Measurements from ENCODE around the gene ARHGAP30.
"Not testable (repeated sequence)": the region's sequence is repeated elsewhere in the genome, so short reads cannot be mapped to it uniquely, and the experiment has no call there.

The ARHGAP30 gene

DNA sequence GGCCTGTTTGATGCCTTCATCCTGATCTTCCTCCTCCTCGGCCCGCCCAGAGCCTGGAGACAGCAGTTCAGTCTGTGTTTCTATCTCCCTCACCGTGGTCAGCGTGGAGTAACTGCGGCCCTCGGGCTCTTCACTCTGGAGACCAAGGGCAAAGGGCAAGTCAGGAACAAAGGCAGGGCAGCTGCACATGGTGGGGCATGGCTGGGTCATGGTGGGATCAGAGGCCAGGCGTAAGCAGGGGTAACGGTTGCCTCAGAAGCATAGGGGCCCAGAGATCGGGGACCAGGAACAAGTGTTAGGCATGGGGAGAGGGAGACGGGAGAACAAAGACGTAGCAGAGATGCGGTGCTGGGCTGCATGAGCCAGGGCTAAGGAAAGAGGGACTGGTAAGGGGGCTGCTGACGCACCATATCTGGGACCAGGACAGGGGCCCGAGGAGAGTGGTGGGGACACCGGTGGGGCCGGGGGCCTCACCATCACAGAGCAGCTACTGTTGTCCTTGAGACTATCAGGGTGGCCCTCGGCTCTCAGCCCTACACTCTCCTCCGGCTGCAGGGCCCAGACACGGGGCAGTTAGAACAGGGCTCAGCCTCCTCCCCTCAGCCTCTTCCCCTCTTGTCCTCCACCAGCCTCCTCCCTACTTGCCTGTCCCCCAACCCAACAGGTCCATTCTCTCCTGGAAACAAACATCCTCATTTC is 3.2 kb upstream of the ARHGAP30 start:
- no peak for DNase-seq (ENCODE audit: low read depth, low spot score)

DNA sequence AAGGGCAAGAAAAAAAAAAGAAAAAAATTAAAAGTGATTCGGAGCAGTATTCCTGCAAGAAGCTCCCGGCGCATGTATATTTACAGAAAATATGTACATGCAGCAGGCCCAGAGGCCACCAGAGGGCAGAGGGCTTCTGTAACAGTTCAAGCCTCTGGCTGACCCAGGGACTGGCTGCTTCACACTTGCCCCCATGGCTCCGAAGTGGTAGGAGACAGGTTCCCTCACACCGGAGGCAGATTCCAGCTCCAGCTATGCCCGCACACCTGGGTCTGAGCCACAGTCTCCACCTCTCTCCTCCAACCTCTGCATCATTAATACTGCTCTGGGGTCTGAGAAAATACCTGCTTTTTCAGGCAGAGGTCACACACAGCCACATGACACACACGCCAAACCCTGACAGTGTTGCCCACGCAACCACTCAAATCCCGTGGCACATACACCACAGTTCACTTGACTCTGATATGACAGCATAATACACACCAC is 2.2 kb upstream of the ARHGAP30 start:
- DNase-seq (ENCODE audit: low read depth, low spot score), result no peak

DNA sequence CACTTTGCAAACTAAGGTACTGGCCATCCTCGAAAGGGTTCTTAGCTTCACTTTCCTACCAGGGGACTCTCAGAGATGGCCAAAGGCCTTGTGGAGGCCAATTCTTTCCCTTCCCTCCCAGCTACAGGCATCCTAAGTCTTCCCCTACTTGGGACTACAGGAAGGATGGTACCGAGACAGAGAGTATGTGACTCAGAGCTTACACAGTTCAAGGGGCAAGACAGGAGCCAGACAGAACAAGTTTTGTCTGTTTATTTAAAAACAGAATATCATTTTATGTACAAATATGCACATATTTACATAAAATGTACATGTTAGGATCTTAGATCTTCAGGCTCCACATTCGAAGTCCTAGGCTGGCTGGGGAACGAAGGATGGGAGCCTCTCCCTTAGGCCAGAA is 1.1 kb upstream of the ARHGAP30 start:
- no peak for DNase-seq (ENCODE audit: low read depth, low spot score)

DNA sequence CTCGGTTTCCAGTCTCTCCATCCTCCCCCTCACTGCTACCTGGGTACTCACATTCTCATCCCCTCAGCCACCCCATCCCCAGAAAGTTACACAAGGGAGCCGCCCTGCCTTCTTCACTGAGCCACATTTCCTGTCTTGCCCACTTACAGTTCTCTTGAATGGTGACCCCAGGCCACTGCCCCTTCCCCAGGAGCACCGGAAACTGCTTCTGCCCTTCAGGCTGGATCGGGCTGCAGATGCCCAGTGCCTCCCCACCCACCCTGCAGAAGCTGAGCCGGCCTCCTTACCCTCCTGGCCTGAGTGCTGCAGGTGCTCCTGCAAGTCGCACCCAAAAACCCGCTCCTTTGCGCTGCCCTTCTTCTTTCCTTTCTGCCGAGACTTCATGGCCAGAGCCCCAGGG is 450 bp downstream of the ARHGAP30 start:
- DNase-seq (ENCODE audit: low read depth, low spot score), result no peak

DNA sequence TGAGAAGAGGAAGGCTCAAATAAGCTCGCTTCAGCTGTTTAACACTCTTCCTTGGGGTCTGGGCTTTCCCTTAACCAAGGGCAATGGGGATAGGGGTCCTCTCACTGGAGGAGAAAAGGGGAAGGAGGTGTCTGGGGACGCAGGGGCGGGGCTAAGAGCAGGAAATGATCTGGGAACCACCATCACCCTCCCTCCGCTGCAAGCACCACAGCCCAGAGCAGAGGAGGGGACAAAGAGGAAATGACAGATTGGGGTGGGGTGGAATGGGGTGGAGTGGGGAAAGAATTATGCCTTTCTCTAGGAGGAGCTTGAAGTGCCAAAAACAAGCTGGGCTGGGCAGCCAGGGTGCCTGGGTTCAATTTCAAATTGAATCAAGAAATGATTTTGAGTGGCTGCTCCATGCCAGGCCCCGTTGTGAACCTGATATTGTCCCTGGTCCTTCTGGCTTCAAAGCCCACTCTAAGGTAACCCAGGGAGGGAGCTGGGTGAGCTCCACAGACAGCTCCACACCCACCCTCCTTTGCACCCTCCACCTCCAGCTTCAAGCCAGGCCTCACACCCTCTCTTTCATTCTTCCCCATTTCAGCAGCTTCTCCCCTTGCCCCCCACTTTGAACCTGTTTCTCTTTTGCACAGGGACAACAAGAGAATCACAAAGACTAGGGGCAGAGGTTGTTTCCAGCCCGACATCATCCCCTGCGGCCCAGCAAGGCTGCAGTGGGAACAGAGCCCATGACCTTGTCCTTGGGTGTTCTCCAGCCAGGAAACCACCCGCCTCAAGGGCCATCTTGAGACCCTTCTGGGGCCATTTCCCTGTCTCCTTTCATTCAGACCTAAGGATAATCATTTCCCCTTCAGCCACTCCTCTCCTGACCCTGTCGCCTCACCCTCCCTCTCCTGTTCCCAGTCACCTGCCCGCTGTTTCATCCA is 1.1 kb downstream of the ARHGAP30 start:
- peak; percentile 37 for DNase-seq (ENCODE audit: low read depth, low spot score)

DNA sequence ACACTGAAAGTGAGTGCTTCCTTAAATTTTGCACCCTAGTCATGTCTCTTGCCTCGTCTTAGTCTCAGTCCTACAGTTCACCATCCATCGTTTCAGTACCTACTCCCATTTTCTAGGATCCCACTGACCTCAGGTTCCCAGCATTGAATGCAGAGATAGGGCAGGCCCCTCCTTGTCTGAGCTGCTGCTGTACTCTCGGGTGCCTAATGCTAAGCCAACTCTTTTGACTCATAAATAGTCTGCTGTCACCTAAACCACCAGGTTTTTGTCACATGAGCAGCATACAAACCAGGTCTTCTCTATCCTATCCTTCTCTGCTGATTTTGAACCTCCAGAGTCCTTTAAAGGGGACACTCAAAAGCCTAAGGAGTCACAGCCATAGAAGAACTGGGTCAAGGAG is 3.0 kb downstream of the ARHGAP30 start:
- no peak for DNase-seq (ENCODE audit: low read depth, low spot score)

DNA sequence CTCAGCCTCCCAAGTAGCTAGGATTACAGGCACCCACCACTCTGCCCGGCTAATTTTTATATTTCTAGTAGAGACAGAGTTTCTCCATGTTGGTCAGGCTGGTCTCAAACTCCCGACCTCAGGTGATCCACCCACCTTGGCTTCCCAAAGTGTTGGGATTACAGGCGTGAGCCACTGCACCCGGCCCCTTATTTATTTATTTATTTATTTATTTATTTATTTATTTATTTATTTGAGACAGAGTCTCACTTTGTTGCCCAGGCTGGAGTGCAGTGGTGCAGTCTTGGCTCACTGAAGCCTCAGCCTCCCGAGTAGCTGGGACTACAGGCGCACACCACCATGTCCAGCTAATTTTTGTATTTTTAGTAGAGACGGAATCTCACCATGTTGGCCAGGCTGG is 4.0 kb downstream of the ARHGAP30 start:
- not testable (repeated sequence) for DNase-seq (ENCODE audit: low read depth, low spot score)

DNA sequence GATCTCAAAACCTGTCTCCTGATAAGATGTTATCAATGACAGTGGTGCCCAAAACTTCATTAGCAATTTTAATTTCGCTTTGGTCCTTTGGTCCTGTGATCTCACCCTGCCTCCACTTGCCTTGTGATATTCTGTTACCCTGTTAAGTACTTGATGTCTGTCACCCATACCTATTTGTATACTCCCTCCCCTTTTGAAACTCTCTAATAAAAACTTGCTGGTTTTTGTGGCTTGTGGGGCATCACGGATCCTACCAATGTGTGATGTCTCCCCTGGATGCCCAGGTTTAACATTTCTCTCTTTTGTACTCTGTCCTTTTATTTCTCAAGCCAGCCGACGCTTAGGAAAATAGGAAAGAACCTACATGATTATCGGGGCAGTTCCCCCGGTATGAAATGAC is 5.8 kb downstream of the ARHGAP30 start:
- DNase-seq (ENCODE audit: low read depth, low spot score), result not testable (repeated sequence)

DNA sequence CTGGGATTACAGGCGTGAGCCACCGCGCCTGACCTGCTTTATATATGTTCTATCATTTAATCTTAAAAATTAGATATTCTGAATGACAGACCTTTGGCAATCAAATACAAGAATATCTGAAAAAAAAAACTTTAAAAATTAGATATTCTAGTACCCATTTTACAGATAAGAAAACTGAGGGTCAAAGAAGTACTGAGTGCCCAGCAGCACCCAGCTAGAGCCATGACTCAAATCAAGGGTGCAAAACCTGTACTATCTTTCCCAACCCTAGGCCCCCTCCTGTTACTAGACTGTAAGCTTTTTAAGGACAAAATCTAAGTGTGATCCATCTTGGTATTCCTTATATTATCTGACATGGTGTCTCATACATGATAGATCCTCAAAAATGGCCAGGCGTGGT is 8.3 kb downstream of the ARHGAP30 start:
- no peak for DNase-seq (ENCODE audit: low read depth, low spot score)

DNA sequence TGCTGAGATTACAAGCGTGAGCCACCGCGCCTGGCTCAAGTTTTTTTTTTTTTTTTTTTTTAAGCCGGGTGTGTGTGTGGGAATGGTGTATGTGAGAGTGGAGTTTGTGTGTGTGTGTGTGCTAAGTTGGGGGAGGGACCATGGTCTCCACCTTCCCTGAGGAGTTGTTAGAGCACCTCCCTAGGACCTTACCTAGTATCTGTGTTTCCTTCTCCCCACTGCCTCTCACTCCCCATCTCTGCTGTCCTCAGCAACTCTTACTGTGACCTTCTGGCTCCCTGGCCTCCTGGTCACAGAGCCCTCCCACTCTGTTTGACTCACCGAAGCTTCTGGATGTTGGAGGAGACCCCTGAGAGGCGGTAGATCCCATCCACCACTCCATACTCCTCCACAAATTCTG is 10.4 kb downstream of the ARHGAP30 start:
- no peak for DNase-seq (ENCODE audit: low read depth, low spot score)

DNA sequence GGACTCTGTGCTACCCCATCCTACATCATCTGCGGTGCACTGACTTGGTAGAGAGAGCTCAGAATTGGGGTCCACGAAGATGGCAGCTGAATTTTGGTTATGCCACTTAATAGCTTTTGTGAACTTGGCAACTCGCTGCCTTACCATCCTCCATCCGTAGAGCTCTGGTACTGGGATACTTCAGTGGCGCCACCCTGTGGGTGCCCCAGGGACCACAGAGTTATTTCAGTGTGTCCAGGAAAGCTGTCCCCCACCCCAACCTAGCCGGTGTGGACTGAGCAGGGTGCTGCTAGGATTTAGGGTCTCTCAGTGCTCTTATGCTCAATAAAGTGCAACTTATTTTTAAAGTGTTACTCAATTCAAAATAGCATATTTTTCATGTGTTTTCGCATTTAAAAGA is 14.9 kb downstream of the ARHGAP30 start:
- no peak for DNase-seq (ENCODE audit: low read depth, low spot score)

DNA sequence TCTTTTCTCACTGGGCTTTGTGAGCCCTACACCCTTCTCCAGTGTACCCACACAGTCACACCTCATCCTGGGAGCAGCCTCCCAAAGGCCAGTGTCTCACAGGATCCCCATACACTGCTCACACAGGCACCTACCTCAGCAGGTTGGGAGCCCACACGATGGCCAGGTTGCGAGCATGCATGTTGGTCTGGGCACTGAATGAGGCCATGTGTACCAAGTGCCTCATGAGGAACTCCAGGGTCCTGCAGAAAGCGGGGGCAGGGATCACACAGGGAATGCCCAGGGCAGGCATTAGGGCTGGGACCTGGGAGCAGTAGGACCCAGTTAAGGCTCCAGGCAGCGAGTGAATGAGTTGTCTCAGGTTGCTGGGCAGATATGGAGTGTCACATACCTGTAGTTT is 15.5 kb downstream of the ARHGAP30 start:
- DNase-seq (ENCODE audit: low read depth, low spot score), result no peak

DNA sequence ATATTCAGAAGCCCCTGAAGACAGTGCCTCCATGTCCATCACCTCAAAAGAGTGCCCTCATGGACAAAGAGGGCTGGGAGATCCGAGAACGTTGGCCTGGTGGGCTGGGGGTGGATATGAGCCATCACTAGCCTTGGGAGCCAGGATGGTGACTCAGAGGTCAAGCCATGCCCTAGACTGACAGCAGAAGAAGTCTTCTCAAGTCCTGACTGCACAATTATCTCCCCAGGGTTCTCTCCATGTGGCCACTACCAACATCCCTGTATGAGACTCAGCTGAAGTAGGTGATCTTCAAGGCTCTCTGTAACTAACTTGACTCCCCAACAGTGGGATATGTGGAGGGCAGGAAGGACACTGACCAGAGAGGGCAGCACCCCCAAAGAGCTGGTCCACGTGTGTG is 16.8 kb downstream of the ARHGAP30 start:
- no peak for DNase-seq (ENCODE audit: low read depth, low spot score)

DNA sequence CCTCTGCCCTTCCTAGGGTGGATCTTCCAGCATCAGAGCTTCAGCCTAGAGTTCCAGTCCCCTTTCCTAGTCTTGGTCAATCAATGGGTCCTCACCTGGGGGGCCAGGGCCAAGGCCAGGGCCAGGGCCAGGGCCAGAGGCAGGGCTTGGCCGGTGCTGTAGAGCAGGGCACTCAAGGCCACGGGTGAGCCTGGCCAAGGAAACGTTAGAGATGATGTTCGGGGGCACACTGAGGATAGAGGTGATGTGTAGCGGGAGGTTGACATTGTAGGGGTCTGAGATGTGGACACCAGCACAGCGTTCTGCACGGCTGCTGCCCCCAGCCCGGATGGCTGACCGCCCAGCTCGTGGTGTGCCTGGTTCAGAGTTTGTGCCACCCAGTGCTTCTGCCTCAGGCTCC is 18.5 kb downstream of the ARHGAP30 start:
- DNase-seq (ENCODE audit: low read depth, low spot score), result no peak

DNA sequence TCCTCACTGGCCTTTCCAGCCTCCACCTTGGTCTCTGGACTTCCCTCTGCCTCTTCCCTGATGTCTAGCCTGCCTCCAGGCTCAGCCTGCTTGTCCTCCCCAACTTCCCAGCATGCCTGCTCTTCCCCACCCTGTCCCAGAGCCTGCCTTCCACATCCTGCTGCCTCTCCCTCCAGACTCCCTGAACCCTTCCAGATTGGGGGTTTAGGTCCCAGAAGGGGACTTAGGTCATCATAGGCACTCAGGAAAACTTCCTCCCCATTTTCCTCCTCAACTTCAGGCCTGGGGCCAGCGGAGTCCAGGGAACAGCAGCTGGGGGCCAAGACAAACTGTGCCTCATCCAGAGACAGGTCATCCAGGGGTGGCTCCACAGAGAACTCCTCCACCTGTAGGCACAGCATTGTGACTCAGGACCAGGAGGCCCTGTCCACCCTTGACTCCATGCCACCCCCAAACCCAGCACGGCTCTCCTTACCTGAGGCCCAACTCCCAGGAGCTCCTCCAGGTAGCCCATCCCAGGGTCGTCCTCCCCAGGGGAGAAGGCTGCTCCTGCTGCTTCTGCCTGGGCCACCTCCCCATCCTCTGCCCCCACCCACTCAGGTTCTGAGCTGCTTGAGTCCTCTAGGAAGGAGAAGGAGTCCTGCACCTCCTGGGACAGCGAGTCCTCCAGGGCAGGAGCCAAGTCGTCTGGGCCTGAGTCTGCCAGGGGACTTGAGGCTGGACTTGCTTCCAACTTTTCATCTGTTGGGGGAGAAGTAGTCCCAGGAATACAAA is 20.6 kb downstream of the ARHGAP30 start:
- no peak for DNase-seq (ENCODE audit: low read depth, low spot score)

DNA sequence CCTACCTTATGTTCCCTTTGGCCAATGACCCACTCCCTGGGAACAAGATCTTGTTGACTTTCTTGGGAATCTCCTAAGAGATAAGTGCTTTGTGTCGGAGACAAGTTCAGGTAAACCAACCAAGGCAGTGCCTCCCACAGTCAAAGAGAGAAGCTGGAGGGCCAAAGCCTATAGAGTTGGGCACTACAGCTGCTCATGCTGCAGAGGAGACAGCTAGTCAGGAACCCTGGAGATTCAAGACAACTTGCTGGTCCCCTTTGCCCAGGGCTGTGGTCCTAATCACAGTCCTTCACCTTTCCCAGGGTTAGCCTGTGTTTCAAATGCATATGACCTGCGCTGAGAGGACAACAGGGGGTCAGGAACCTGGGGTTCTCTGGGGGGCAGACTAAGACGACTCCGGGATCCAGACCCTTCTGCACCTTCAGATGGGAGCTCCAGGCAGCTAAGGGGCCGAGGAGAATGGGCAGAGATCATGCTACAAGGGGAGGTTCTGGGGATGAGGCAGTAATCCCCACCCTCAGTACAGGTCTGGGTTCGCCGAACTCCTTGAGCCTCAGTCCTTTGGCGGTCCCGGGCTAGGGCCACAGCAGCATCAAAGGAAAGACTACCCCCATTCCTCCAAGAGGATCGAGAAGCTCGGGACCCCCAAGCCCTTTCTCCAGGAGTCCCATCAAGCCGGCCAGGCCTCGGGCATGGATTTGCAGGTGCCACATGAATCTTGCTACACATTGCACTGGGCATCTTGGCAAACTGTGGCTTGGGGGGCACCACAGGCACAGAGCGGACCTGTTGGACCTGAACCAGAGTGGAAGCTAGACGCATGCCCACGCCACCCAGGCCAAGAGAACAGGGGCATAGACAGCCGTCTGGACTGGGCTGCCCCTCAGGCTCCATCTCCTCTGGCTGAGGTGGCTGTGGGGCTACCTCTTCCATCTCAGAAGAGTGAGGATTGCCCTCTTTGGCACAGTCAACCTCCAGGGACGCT is 22.0 kb downstream of the ARHGAP30 start:
- DNase-seq (ENCODE audit: low read depth, low spot score), result no peak

DNA sequence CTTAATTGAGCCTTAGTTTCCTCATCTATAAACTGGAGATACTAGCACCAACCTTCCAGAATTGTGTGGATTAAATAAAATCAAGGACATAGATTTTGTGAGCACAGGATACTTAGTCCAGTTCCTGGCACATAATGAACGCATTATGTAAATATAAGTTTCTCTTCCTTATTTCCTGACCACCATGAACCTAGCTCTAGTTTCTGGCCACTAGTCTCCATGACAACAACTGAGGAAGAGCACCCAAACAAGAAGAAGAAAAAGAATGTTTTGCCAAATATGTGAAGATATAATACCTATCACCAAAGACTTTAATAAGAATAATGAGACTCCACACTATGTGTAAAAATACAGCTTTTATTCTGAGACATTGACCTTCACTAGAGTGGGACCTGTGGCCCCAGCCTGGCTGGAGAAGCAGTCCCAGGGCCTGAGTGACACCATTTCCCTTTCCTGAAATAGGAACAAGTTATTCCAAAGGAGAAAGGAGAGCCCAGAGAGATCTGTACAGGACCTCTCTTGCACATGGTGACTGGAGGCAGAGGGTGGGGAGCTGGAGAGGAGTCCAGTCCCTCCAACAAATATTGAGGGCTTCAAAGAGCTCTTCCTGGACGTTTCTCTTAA is 23.0 kb downstream of the ARHGAP30 start:
- no peak for DNase-seq (ENCODE audit: low read depth, low spot score)

DNA sequence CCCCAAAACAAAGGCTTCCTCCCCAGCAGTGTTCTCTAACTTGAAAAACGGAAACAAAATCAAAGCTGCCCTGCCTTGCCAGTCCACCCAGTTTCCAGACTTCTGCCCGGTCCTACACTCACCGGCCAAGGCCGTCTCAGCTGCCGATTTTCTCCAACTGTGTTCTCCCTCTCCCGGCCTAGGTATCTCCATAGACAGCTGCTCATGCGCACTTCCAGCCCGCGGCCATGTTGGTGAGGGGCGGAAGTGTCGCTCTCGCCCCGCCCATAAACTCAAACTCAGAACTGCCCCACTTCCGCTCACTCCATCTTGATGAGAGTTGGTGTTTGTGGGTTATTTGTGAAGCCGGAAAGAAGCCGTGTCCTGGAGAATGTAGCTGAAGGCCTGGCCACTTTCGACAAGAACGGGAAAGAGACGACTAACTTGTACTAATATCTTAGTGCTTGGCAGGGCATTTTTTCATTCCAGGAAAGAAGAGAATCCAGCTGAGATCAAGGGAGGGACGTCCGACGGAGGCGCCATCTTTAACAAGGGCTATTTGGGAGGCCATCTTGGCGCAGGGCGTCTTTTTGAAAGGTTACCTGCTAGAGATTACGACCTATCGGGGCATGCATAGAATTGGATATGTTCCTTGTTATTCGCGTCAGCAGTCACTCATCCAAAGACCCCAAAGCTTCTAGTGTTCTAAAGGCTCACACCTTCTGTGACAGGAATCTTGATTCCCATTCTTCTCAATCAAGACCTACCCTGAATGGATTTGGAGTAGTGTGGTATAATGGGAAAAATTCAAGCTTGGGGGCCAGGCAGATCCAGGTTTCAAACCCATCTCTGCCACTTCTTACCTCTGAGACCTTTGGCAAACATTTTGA is 23.7 kb downstream of the ARHGAP30 start, which contains the start of gene USF1:
USF1 (minus strand) TSS at position 242 of the 869 bp plus-strand sequence. CDS start 2,702 bp downstream, outside the sequence.
- DNase-seq (ENCODE audit: low read depth, low spot score), result peak; percentile 83
